Activated CD4-positive, alpha-beta T cell treated with anti-CD3 and anti-CD28 coated beads, Interleukin-2, Interleukin-6, amounts not matched to agents 100 ng/mL and 50 ng/mL, durations not matched to agents 16 hours and 8 hours (primary cell): ENCODE results near the gene IKBIP.
"Not testable (repeated sequence)": the region's sequence is repeated elsewhere in the genome, so short reads cannot be mapped to it uniquely, and the experiment has no call there.

Experiments
- DNase-seq: peaks from one replicate; pipeline ENCODE4 v3.0.0-alpha.2; 2020

The IKBIP gene

GRCh38 chr12:98635657-98636323 is 8.8 kb downstream of the IKBIP start:
- no peak for DNase-seq

GRCh38 chr12:98618952-98619351 is 25.6 kb downstream of the IKBIP start:
- DNase-seq = no peak

- DNase-seq = no peak
Measured at GRCh38 chr12:98612696-98613334, 31.8 kb downstream of the IKBIP start.

GRCh38 chr12:98610596-98610995 is 34.0 kb downstream of the IKBIP start:
- DNase-seq = no peak

- DNase-seq = no peak
Measured at GRCh38 chr12:98606359-98606988, 38.1 kb downstream of the IKBIP start.

- DNase-seq = no peak
Measured at GRCh38 chr12:98601924-98602323, 42.7 kb downstream of the IKBIP start.

GRCh38 chr12:98597313-98597712 is 47.3 kb downstream of the IKBIP start:
- DNase-seq = not testable (repeated sequence)

GRCh38 chr12:98595243-98595988 is 49.2 kb downstream of the IKBIP start:
- peak; percentile 33 for DNase-seq

GRCh38 chr12:98594050-98594835 is 50.3 kb downstream of the IKBIP start:
- DNase-seq = no peak

GRCh38 chr12:98593351-98594049 is 51.1 kb downstream of the IKBIP start, which contains the start of gene SLC25A3:
SLC25A3 (plus strand) TSS chr12:98593686; CDS start chr12:98593979, 293 bp downstream.
- peak; percentile 98 for DNase-seq

- DNase-seq = peak; percentile 32
Measured at GRCh38 chr12:98592825-98593322, 51.7 kb downstream of the IKBIP start.

GRCh38 chr12:98591209-98591608 is 53.4 kb downstream of the IKBIP start:
- DNase-seq = no peak

GRCh38 chr12:98587084-98587483 is 57.5 kb downstream of the IKBIP start:
- no peak for DNase-seq

GRCh38 chr12:98582093-98582492 is 62.5 kb downstream of the IKBIP start:
- no peak for DNase-seq

GRCh38 chr12:98581101-98581500 is 63.5 kb downstream of the IKBIP start:
- no peak for DNase-seq

- no peak for DNase-seq
Measured at GRCh38 chr12:98580695-98581094, 63.9 kb downstream of the IKBIP start.

GRCh38 chr12:98579835-98580234 is 64.8 kb downstream of the IKBIP start:
- no peak for DNase-seq

GRCh38 chr12:98579347-98579746 is 65.2 kb downstream of the IKBIP start:
- DNase-seq = no peak

- no peak for DNase-seq
Measured at GRCh38 chr12:98578821-98579220, 65.8 kb downstream of the IKBIP start.

- DNase-seq = no peak
Measured at GRCh38 chr12:98578392-98578791, 66.2 kb downstream of the IKBIP start.

- DNase-seq = not testable (repeated sequence)
Measured at GRCh38 chr12:98576795-98577194, 67.8 kb downstream of the IKBIP start.

GRCh38 chr12:98575013-98575412 is 69.6 kb downstream of the IKBIP start:
- no peak for DNase-seq
